ENCODE data around the gene CARMIL1.

The CARMIL1 gene

DNA sequence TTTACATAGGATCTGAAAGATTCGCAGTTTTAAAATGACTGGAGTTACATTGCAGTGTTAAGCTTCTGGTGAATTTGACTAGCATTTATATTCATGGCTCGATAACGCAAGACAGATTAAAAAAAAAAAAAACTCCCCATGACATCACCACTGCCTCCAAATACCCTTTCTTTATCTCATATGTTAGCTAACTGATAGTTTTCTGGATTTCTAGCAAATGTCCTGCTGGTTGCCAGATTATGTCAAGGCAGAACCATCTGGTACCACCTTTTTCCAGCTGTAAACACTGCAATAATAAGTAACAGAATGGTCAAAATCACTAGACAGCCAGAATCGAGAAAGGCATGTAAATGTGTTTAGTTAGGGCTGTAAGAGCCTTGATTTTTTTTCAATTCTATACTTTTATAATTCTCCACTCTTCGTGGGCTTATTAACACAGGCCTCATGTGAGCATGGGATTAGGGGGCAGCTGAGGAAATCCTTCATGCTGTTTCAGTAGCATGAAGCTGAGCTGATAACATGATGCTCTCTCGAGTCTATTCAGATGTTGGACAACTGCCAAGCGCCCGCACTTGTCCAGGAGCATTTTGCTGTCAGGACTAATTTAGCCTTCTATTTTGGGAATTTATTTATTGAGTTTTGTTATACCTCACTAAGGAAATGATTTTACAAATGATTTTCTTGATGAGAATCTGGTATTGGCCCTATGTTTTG lies 206.8 kb downstream of the CARMIL1 start:
- DNase-seq = no peak

DNA sequence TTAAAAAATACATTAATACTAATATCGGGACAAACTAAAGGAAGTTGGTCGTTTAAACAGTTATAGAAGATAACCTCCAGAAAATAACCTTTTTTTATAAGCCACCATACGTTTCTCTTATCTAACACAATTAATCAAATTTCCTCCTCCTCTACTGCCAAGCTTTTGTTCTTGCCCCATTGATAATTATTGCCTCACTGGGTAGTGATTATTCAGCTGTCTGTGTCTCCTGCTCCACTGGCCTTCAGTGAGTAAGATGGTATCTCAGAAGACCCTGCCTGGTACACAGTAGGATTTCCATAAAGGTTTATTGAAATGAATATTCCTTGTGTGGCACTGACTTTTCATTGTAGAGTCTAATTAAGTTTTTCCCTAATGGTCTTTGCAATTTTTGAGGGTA lies 207.4 kb downstream of the CARMIL1 start:
- no peak for DNase-seq

GRCh38 chr6:25487012-25487411 lies 207.8 kb downstream of the CARMIL1 start:
- DNase-seq = no peak

DNA sequence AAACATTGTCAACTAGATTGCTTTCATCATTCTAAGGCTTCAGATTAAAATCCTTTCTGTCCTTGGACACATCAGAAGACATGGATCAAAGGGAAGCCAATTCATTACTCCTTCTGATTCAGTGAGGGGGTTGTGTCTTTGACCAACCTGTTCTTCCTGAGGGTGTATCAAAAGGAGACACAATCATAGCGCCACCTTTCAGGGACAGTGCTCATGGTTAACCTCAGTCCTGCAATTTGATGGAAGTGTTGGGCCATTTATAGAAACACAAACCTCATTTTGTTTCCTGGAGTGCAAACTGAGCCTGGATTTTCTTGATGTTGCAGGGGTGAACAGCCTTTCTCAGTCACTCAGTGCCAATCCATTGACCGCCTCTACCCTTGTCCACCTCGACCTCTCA lies 209.0 kb downstream of the CARMIL1 start:
- DNase-seq = no peak

GRCh38 chr6:25489399-25489798 lies 210.2 kb downstream of the CARMIL1 start:
- DNase-seq = no peak

- DNase-seq = peak; percentile 62
Measured at GRCh38 chr6:25490018-25490801, 211.0 kb downstream of the CARMIL1 start.

GRCh38 chr6:25492951-25493350 lies 213.8 kb downstream of the CARMIL1 start:
- no peak for DNase-seq

- no peak for DNase-seq
Measured at GRCh38 chr6:25494469-25494868, 215.3 kb downstream of the CARMIL1 start.

GRCh38 chr6:25497383-25498040 lies 218.3 kb downstream of the CARMIL1 start:
- DNase-seq = no peak

DNA sequence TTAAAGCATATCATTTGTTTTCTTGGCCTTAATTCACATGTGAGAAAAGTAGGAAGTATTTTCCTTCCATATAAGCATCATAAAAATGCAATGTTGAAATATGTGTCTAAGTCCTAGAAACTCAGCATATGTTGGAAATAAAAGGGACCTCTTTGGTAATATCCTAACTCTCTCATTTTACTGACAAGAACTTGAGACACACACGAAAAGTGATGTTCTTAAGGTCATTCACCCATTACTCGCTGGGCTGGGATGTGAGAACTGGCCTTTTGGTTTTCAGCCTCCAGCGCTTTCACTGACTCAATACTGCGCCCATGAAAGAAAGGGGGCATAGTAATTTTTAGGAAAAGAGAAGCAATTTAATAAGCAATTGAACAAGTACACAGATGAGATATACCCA lies 219.3 kb downstream of the CARMIL1 start:
- no peak for DNase-seq

DNA sequence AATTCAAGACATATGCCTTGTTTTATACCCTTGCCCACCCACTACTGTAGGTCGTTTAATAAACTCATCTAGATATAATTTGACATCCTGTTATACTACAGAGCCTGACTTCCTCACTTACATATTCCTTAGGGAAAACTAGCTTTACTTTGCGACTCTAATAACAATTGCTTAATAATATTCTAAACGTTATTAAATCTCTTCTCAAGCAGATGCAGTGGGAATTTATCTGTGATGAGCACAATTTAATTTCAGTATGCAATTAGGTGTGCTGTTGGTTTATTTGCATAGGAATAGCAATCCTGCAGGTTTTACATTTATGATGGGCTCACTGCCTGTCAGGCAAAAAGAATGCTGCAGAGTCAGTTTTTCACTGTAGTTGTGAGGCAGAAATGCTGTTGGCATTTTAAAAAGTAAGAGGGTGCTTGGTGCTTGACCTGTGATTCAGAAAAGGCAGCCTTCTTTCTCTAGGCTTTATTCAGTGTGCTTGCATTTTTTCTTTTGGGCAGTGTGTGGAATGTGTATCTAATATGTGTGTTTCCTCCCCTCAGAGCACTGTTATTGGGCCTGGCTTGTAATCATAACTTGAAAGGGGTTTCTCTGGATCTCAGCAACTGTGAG lies 220.6 kb downstream of the CARMIL1 start:
- DNase-seq = no peak

DNA sequence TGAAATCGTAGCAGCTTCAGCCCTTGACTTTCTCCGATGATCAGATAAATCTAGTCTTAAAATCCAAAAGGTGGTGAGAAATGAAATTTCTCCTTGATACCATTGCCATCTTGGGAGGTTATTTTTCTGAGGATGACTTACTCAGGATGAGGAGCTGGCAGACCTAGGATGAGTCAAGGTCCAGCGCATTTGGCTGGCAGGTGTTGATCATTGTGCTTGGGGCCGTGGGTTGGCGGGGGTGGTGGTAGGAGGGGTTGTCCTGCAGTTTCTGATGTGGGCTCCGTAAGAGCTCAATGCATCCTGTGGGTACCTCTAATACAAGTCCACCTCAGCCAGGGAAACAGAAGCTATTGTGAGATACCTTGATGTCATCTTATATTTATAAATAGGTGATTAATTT lies 224.5 kb downstream of the CARMIL1 start:
- DNase-seq = no peak

GRCh38 chr6:25504661-25505060 lies 225.5 kb downstream of the CARMIL1 start:
- no peak for DNase-seq

- no peak for DNase-seq
Measured at GRCh38 chr6:25506020-25506419, 226.8 kb downstream of the CARMIL1 start.

DNA sequence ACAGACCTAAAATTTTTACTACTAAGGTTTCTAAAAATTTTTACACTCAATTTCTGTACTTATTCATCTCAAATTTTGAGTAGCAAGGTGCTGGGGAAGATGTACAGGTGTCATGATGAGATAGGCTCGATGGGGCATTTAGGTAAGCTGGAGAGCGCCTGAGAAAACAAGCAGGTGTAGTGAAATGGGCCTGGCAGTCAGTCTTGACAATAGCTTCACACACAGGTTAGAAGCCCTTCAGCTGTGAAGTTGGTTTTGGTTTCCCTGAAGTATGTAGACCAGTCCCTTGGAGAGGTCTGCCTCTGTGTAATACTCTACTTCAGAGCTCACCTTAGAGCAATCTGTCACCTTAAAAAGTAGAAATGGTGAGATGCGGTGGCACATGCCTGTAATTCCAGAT lies 228.9 kb downstream of the CARMIL1 start:
- no peak for DNase-seq

DNA sequence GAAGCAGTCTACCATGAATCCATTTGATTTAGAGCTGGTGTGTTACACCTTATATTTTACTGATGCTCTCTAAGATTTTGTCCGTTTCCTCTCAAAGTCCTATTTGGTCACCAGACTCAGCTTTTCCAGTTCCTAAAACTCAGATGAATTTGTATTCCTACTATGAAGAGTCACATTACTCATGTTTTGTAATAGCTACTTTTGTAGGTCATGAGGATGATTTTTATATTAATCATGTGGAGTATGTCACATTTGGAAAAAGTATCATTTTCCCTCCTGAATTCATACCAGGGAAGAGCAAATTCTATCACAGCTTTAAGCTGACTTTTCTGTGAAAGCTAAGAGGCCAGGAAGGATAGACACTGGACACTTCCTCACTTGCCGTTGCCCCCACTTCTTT lies 232.2 kb downstream of the CARMIL1 start:
- DNase-seq = no peak

- no peak for DNase-seq
Measured at GRCh38 chr6:25512560-25512959, 233.4 kb downstream of the CARMIL1 start.

- DNase-seq = no peak
Measured at GRCh38 chr6:25519856-25520255, 240.7 kb downstream of the CARMIL1 start.

DNA sequence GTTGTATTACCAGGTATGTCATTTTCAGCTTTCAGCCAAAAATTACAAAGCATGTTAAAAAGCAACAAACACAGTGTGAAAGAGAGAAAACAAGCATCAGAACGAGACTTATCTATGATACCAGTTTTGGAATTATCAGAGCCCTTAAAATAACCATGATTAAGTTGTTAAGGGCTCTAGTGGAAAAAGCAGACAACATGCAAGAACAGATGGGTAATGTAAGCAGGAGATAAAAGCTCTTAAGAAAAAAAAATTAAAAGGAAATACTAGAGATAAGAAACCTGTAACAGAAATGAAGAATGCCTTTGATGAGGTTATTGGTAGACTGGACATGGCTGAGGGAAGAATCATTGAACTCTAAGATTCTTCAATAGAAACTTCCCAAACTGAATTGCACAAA lies 245.4 kb downstream of the CARMIL1 start:
- DNase-seq = no peak

GRCh38 chr6:25525078-25525477 lies 245.9 kb downstream of the CARMIL1 start:
- no peak for DNase-seq

GRCh38 chr6:25534942-25535631 lies 255.9 kb downstream of the CARMIL1 start:
- DNase-seq = no peak

DNA sequence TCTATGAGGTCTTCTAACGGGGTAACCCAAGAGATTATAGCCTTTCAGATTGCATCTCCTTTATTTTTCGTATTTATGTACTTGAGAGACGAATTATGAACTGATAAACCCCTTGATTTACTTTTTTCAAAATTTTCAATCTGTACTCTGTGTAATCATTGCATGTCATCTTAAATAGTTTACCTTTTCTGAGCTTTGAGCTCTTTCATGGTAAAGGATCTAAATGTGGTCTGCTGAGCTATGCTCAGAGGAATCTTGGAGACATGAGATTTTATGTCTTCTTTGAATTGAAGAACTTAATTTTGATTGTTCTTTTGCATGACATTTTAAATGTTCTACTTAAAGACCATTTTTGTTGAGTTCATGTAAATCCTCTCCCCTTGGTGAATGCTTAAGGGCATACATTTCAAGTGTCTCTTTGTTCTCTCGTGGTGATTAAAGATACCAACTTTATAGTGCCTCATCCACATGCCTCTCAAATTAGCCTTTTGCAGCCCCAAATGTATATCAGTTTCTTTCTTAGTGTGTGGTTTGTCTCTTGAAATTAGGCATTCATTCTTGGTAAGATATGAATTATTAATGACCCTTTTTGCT lies 256.6 kb downstream of the CARMIL1 start:
- no peak for DNase-seq

GRCh38 chr6:25536781-25537180 lies 257.6 kb downstream of the CARMIL1 start:
- no peak for DNase-seq
